Spinal cord (tissue), 10 donors: Measurements from ENCODE around the gene SMCO4. TPM values are rescaled to one million over a fixed set of nuclear protein-coding genes. Genes with fewer than 3 reads are reported as not detected.
"Not testable (repeated sequence)": the region's sequence is repeated elsewhere in the genome, so short reads cannot be mapped to it uniquely, and the experiment has no call there.

Source experiments
- DNase-seq, 6 donors: peaks; one replicate each; pipeline versions ENCODE4 v3.0.0 to v3.0.0-alpha.2; 2013 to 2015; ENCODE audit warnings: low spot score in 6 of 6, low read depth in 4 of 6
- H3K27ac ChIP-seq: one replicate; pipeline ENCODE4 v1.5.1; 2013; ENCODE audit warnings: low read depth, low read length, control low read depth
- H3K27me3 ChIP-seq: one replicate; pipeline ENCODE4 v1.6.1; 2013; ENCODE audit warnings: low read length; ENCODE audit not compliant: control insufficient read depth, insufficient read depth
- H3K36me3 ChIP-seq: one replicate; pipeline ENCODE4 v1.6.1; 2013; ENCODE audit warnings: low read length; ENCODE audit not compliant: control insufficient read depth, insufficient read depth
- H3K4me1 ChIP-seq: one replicate; pipeline ENCODE4 v1.6.1; 2013; ENCODE audit warnings: low read length; ENCODE audit not compliant: control insufficient read depth, insufficient read depth
- H3K4me3 ChIP-seq: one replicate; pipeline ENCODE4 v1.5.1; 2013; ENCODE audit warnings: low read depth, low read length, control low read depth
- H3K9me3 ChIP-seq: one replicate; pipeline ENCODE4 v1.6.1; 2013; ENCODE audit warnings: low read length; ENCODE audit not compliant: control insufficient read depth, insufficient read depth
- WGBS: methylation state at CpG from one replicate; pipeline ENCODE4 v1.1.5; 2013; ENCODE audit warnings: missing lambda C conversion rate; ENCODE audit not compliant: insufficient coverage; 5-methylcytosine and 5-hydroxymethylcytosine counted together
- polyA plus RNA-seq, 2 donors: library from polyadenylated mRNA; unstranded; fragments of 120-200 nt; gene quantifications; one replicate each; pipeline ENCODE4 v1.2.1, GENCODE V29; 2013; ENCODE audit not compliant: insufficient read length in 2 of 2
- total RNA-seq, 2 donors: library from RNA; depleted of rRNA in 1 of 2; stranded (reverse); fragments of 120-200 nt in 1 of 2; fragments of >200 nt in 1 of 2; gene quantifications; one replicate each; pipeline versions ENCODE4 v1.2.3 to v1.2.4, GENCODE V29; 2013 to 2014
- donor health status: healthy.

SMCO4 gene
- total and polyA plus RNA-seq, 4 donors: 9.5 to 19.3 (median 15.7) TPM

- Histone ChIP-seq H3K4me3 (peak overlapping the region; percentile 58), H3K27ac (peak overlapping the region; percentile 57), H3K36me3 (no peaks in the 10 kb centered on the region), H3K27me3 (peaks cover 5% of the 10 kb centered on the region), H3K9me3 (no peaks in the 10 kb centered on the region), H3K4me1 (peaks cover 21% of the 10 kb centered on the region)
- under 1% methylated on average over 59 of the region's 59 CpGs for whole genome bisulfite sequencing
- peak in 2 of 6 donors; percentile 32 to 53 for DNase-seq
These were observed 371 bp downstream of the SMCO4 start for GRCh38 chr11:93542811-93543229.

GRCh38 chr11:93541884-93542810, 1.0 kb downstream of the SMCO4 start:
- no peaks in the 10 kb centered on the region for H3K9me3 ChIP-seq
- H3K27me3 ChIP-seq: peaks cover 5% of the 10 kb centered on the region
- H3K4me1 ChIP-seq: peaks cover 25% of the 10 kb centered on the region
- H3K4me3 ChIP-seq: peak overlapping the region; percentile 58
- peak in 1 of 6 donors; percentile 48 for DNase-seq
- 8% methylated on average over 19 of the region's 29 CpGs for WGBS
- peak overlapping the region; percentile 57 for H3K27ac ChIP-seq
- no peaks in the 10 kb centered on the region for H3K36me3 ChIP-seq

- H3K4me3 ChIP-seq: no peak overlapping the region
- peaks cover 5% of the 10 kb centered on the region for H3K27me3 ChIP-seq
- no peaks in the 10 kb centered on the region for H3K36me3 ChIP-seq
- no CpG with 5 or more reads among the region's 1 CpG for WGBS
- H3K9me3 ChIP-seq: no peaks in the 10 kb centered on the region
- no peak overlapping the region for H3K27ac ChIP-seq
- no peak for DNase-seq
- peaks cover 32% of the 10 kb centered on the region for H3K4me1 ChIP-seq
These were observed 2.2 kb downstream of the SMCO4 start for GRCh38 chr11:93540896-93541553.

GRCh38 chr11:93540337-93540736, 2.9 kb downstream of the SMCO4 start:
- Histone ChIP-seq H3K4me1 (peaks cover 34% of the 10 kb centered on the region), H3K27ac (no peak overlapping the region), H3K27me3 (peaks cover 5% of the 10 kb centered on the region), H3K9me3 (no peaks in the 10 kb centered on the region), H3K4me3 (no peak overlapping the region), H3K36me3 (no peaks in the 10 kb centered on the region)
- 100% methylated on average over 1 of the region's 4 CpGs for WGBS
- DNase-seq: no peak

- no peaks in the 10 kb centered on the region for H3K27me3 ChIP-seq
- DNase-seq: no peak
- no peaks in the 10 kb centered on the region for H3K36me3 ChIP-seq
- no peaks in the 10 kb centered on the region for H3K9me3 ChIP-seq
- peaks cover 29% of the 10 kb centered on the region for H3K4me1 ChIP-seq
- H3K4me3 ChIP-seq: no peak overlapping the region
- 77% methylated on average over 13 of the region's 14 CpGs for WGBS
- H3K27ac ChIP-seq: peak overlapping the region; percentile 69
These were observed 5.4 kb downstream of the SMCO4 start for GRCh38 chr11:93537767-93538261.

GRCh38 chr11:93537049-93537448, 6.1 kb downstream of the SMCO4 start:
- peak in 5 of 6 donors; percentile 59 to 95 (median 66) for DNase-seq
- Histone ChIP-seq H3K9me3 (no peaks in the 10 kb centered on the region), H3K27ac (peak overlapping the region; percentile 69)

GRCh38 chr11:93536101-93536861, 6.9 kb downstream of the SMCO4 start:
- WGBS: no CpG with 5 or more reads among the region's 2 CpGs
- no peaks in the 10 kb centered on the region for H3K36me3 ChIP-seq
- H3K9me3 ChIP-seq: no peaks in the 10 kb centered on the region
- no peaks in the 10 kb centered on the region for H3K27me3 ChIP-seq
- peak in 1 of 6 donors; percentile 75 for DNase-seq
- peak overlapping the region; percentile 69 for H3K27ac ChIP-seq
- peaks cover 21% of the 10 kb centered on the region for H3K4me1 ChIP-seq
- H3K4me3 ChIP-seq: no peak overlapping the region

More at GRCh38 chr11:93537049-93537448, 6.1 kb downstream of the SMCO4 start:
- H3K36me3 ChIP-seq: no peaks in the 10 kb centered on the region
- H3K4me3 ChIP-seq: no peak overlapping the region
- H3K27me3 ChIP-seq: no peaks in the 10 kb centered on the region
- WGBS: 31% methylated on average over 5 of the region's 5 CpGs
- peaks cover 22% of the 10 kb centered on the region for H3K4me1 ChIP-seq

GRCh38 chr11:93535578-93535977, 7.6 kb downstream of the SMCO4 start:
- not testable (repeated sequence) for H3K4me3 ChIP-seq, H3K27ac ChIP-seq, H3K9me3 ChIP-seq, H3K36me3 ChIP-seq, H3K27me3 ChIP-seq, DNase-seq
- peaks cover 21% of the 10 kb centered on the region for H3K4me1 ChIP-seq
- WGBS: 53% methylated on average over 2 of the region's 2 CpGs

- no peaks in the 10 kb centered on the region for H3K27me3 ChIP-seq
- no peak for DNase-seq
- peaks cover 34% of the 10 kb centered on the region for H3K4me1 ChIP-seq
- no peak overlapping the region for H3K4me3 ChIP-seq
- H3K36me3 ChIP-seq: no peaks in the 10 kb centered on the region
- no peaks in the 10 kb centered on the region for H3K9me3 ChIP-seq
- WGBS: 59% methylated on average over 2 of the region's 5 CpGs
- no peak overlapping the region for H3K27ac ChIP-seq
These were observed 10.4 kb downstream of the SMCO4 start for GRCh38 chr11:93532806-93533205.
